GM12891 (cell line): ENCODE results near the gene EHD4.

Experiments
- PAX5 ChIP-seq: IDR thresholded peaks from 2 replicates; pipeline ENCODE4 v1.6.1; 2011; ENCODE audit warnings: low read length, moderate library complexity, mild to moderate bottlenecking; ENCODE audit not compliant: insufficient read depth, severe bottlenecking
- POLR2A ChIP-seq: IDR thresholded peaks from 2 replicates; pipeline ENCODE4 v1.6.1; 2011; ENCODE audit warnings: low read depth, low read length, control low read depth
- POLR2AphosphoS5 ChIP-seq: IDR thresholded peaks from 2 replicates; pipeline ENCODE4 v1.6.1; 2011; ENCODE audit warnings: low read depth, low read length, control low read depth
- TAF1 ChIP-seq: IDR thresholded peaks from 2 replicates; pipeline ENCODE4 v1.6.1; 2011; ENCODE audit warnings: low read depth, low read length, control low read depth

- TF ChIP-seq TAF1, result no peak
- TF ChIP-seq POLR2A, result no peak
- TF ChIP-seq POLR2AphosphoS5, result no peak
- TF ChIP-seq PAX5, result no peak
Observed at GRCh38 chr15:41936155-41936554, 36.2 kb downstream of the EHD4 start.
